Left forelimb (tissue), 1 donor: ENCODE data around the gene KRT15.

Experiments used
- DNase-seq: peaks from one replicate; pipeline ENCODE4 v3.0.0-alpha.2; 2018; ENCODE audit warnings: low spot score

KRT15 gene

GRCh38 chr17:41504246-41504977 is 14.3 kb downstream of the KRT15 start:
- DNase-seq, result no peak

GRCh38 chr17:41503202-41503601 is 15.5 kb downstream of the KRT15 start:
- DNase-seq, result no peak

- DNase-seq, result no peak
These were observed 18.4 kb downstream of the KRT15 start for GRCh38 chr17:41500131-41500911.

- DNase-seq, result no peak
These were observed 19.0 kb downstream of the KRT15 start for GRCh38 chr17:41499714-41500113.

- no peak for DNase-seq
These were observed 20.4 kb downstream of the KRT15 start for GRCh38 chr17:41498276-41498675.

- no peak for DNase-seq
These were observed 21.7 kb downstream of the KRT15 start for GRCh38 chr17:41496803-41497484.

- no peak for DNase-seq
These were observed 24.2 kb downstream of the KRT15 start for GRCh38 chr17:41494524-41494923.

- no peak for DNase-seq
These were observed 25.9 kb downstream of the KRT15 start for GRCh38 chr17:41492771-41493170.

- no peak for DNase-seq
These were observed 26.3 kb downstream of the KRT15 start for GRCh38 chr17:41492351-41492750.

GRCh38 chr17:41491476-41491875 is 27.2 kb downstream of the KRT15 start:
- no peak for DNase-seq

GRCh38 chr17:41490000-41490990 is 28.4 kb downstream of the KRT15 start:
- no peak for DNase-seq

- DNase-seq, result no peak
These were observed 29.2 kb downstream of the KRT15 start, which contains the start of gene KRT36 for GRCh38 chr17:41489531-41489930. Gene KRT36 (minus strand): TSS chr17:41489910. CDS start chr17:41489864, 46 bp downstream.

GRCh38 chr17:41486809-41487530 is 31.7 kb downstream of the KRT15 start:
- no peak for DNase-seq

- no peak for DNase-seq
These were observed 32.4 kb downstream of the KRT15 start for GRCh38 chr17:41486316-41486715.

GRCh38 chr17:41484920-41485904 is 33.5 kb downstream of the KRT15 start:
- DNase-seq, result no peak

- no peak for DNase-seq
These were observed 34.5 kb downstream of the KRT15 start for GRCh38 chr17:41483991-41484826.

- DNase-seq, result no peak
These were observed 35.2 kb downstream of the KRT15 start for GRCh38 chr17:41483531-41483930.

- DNase-seq, result no peak
These were observed 37.7 kb downstream of the KRT15 start, which contains the start of gene KRT35 for GRCh38 chr17:41481036-41481435. Gene KRT35 (minus strand): TSS chr17:41481151. CDS start chr17:41481097, 54 bp downstream.

- no peak for DNase-seq
These were observed 38.1 kb downstream of the KRT15 start for GRCh38 chr17:41480581-41480980.
